ENCODE data around the gene CALHM6. TPM values are rescaled to one million over a fixed set of nuclear protein-coding genes. Genes with fewer than 3 reads are reported as not detected.

CALHM6 gene
- total and polyA plus RNA-seq, 9 of the 15 experiments (the other 6 are each of a cell fraction or from before 2014, with no cell fraction given): 0.24 TPM; not detected in 8

- Histone ChIP-seq H3K4me1 (replicated peaks in 1 of 2; ENCODE audit: control insufficient read depth in 2 of 2, insufficient read depth in 2 of 2, low read length in 2 of 2) (peaks cover 3 to 6% of the 10 kb centered on the region in 2 experiments; a peak in 3 of 5 replicates), H3K9ac (ENCODE audit: insufficient read depth in 1 of 2, low read depth in 2 of 2, low read length in 2 of 2) (no peak overlapping the region), H3K9me1 (ENCODE audit: control insufficient read depth, insufficient read depth, low read length) (no peaks in the 10 kb centered on the region), H3K79me2 (ENCODE audit: control insufficient read depth, insufficient read depth, low read length) (no peaks in the 10 kb centered on the region), H3K27ac (ENCODE audit: extremely low read depth, low read depth, low read length) (no peak overlapping the region), H3K36me3 (ENCODE audit: control insufficient read depth, insufficient read depth, low read length) (no peaks in the 10 kb centered on the region), H3K4me3 (no peak overlapping the region), H3K4me2 (ENCODE audit: insufficient read depth, low read length) (no peak overlapping the region), H3K9me3 (replicated peaks; ENCODE audit: control insufficient read depth, insufficient read depth, low read depth, low read length) (no peaks in the 10 kb centered on the region), H3K27me3 (ENCODE audit: control insufficient read depth in 2 of 2, insufficient read depth in 2 of 2, low read length in 2 of 2) (no peaks in the 10 kb centered on the region; a peak in 2 of 5 replicates), H2AFZ (ENCODE audit: low read depth, low read length) (no peak overlapping the region), H4K20me1 (replicated peaks; ENCODE audit: control insufficient read depth, insufficient read depth, low read length) (no peaks in the 10 kb centered on the region)
- ATAC-seq (no peak), DNase-seq (ENCODE audit: extremely low read depth in 1 of 4, low spot score in 3 of 4) (no peak), FAIRE-seq (no peak)
- ChIA-PET POLR2A (interaction anchor here (0.6 to 1.8 kb wide), 8 partner anchors 9 to 346 kb away, joined by 3 to 10 read pairs (median 3); partner anchors contain the start of gene TSPYL1), CTCF (ENCODE audit: low intra/inter-chr PET ratio) (no interaction called here)
- TF ChIP-seq ZNF408 (CRISPR knock-in tag; IDR thresholded peaks at IDR 0.05; ENCODE audit: low read depth) (no peak), KDM5B (IDR thresholded peaks at IDR 0.05; ENCODE audit: insufficient replicate concordance, low read depth, low read length) (no peak), ZNF398 (CRISPR knock-in tag; IDR thresholded peaks at IDR 0.05) (no peak), XRCC5 (IDR thresholded peaks at IDR 0.05; ENCODE audit: low read depth, low read length) (no peak)
- in situ Hi-C loops (cut with MboI) (no loop called here), intact Hi-C loops (cut with micrococcal nuclease) (loop anchor here (5.0 kb wide), 1 partner anchor 70 kb away; no protein-coding TSS in a partner anchor)
- no TSS peak for BruUV-seq (replicated peaks)
Observed at GRCh38 chr6:116512734-116513133, 51.6 kb downstream of the CALHM6 start.

Other genes starting within 250 kb of the CALHM6 start
Only the 7 nearest of the 10 such genes appear.
- gene TSPYL1, start 181.4 kb upstream of the CALHM6 start, total RNA-seq (2014; rRNA removed): 42.7 and 47.8 TPM in 2 replicates
- gene TSPYL1, start 181.4 kb upstream of the CALHM6 start, total RNA-seq (2014; rRNA removed; fragmentation: Illumina TruSeq; extraction: Trizol): 44.8 and 47.9 TPM in 2 replicates
- 47.8 and 49.3 TPM in 2 replicates for gene TSPYL1, start 181.4 kb upstream of the CALHM6 start, total RNA-seq (2015; rRNA removed; fragmentation: Illumina TruSeq; extraction: Trizol)
- gene TSPYL1, start 181.4 kb upstream of the CALHM6 start, total RNA-seq (2021): 52.9 and 56.8 TPM in 2 replicates
- 28.2 and 28.5 TPM in 2 replicates for gene TSPYL1, start 181.4 kb upstream of the CALHM6 start, polyA plus RNA-seq (2011; rRNA removed)
- gene TSPYL1, start 181.4 kb upstream of the CALHM6 start, polyA plus RNA-seq (2014; fragmentation: Illumina TruSeq; extraction: Trizol): 33.9 and 36.6 TPM in 2 replicates
- gene TSPYL1, start 181.4 kb upstream of the CALHM6 start, polyA plus RNA-seq (2014; fragmentation: Nextera tagmentation; extraction: Ambion mirVana): 10 to 100 TPM; 26.1 to 37.9 TPM
- gene TSPYL1, start 181.4 kb upstream of the CALHM6 start, polyA plus RNA-seq (2014; rRNA removed): 23.1 and 26.6 TPM in 2 replicates
- 0.73 and 1.2 TPM in 2 replicates for gene DSE, start 90.4 kb upstream of the CALHM6 start, total RNA-seq (2014; rRNA removed)
- gene DSE, start 90.4 kb upstream of the CALHM6 start, total RNA-seq (2014; rRNA removed; fragmentation: Illumina TruSeq; extraction: Trizol): 1.6 and 1.7 TPM in 2 replicates
- gene DSE, start 90.4 kb upstream of the CALHM6 start, total RNA-seq (2015; rRNA removed; fragmentation: Illumina TruSeq; extraction: Trizol): 1.2 and 1.8 TPM in 2 replicates
- gene DSE, start 90.4 kb upstream of the CALHM6 start, total RNA-seq (2021): 1.2 and 1.4 TPM in 2 replicates
- gene DSE, start 90.4 kb upstream of the CALHM6 start, polyA plus RNA-seq (2011; rRNA removed): 0.79 and 1.2 TPM in 2 replicates
- 0.65 and 0.98 TPM in 2 replicates for gene DSE, start 90.4 kb upstream of the CALHM6 start, polyA plus RNA-seq (2014; fragmentation: Illumina TruSeq; extraction: Trizol)
- under 1 TPM; 0.49 to 0.78 TPM for gene DSE, start 90.4 kb upstream of the CALHM6 start, polyA plus RNA-seq (2014; fragmentation: Nextera tagmentation; extraction: Ambion mirVana)
- gene DSE, start 90.4 kb upstream of the CALHM6 start, polyA plus RNA-seq (2014; rRNA removed): 0.80 and 0.95 TPM in 2 replicates
- gene CALHM5, start 50.3 kb downstream of the CALHM6 start, total RNA-seq (2014; rRNA removed): under 0.01 and 0.08 TPM in 2 replicates
- gene CALHM5, start 50.3 kb downstream of the CALHM6 start, total RNA-seq (2014; rRNA removed; fragmentation: Illumina TruSeq; extraction: Trizol): 0.04 and 0.06 TPM in 2 replicates
- gene CALHM5, start 50.3 kb downstream of the CALHM6 start, total RNA-seq (2015; rRNA removed; fragmentation: Illumina TruSeq; extraction: Trizol): under 0.01 TPM in 1 of 2 replicates, not detected in the other
- 0.02 and 0.04 TPM in 2 replicates for gene CALHM5, start 50.3 kb downstream of the CALHM6 start, total RNA-seq (2021)
- 0.01 TPM in 1 of 2 replicates, not detected in the other for gene CALHM5, start 50.3 kb downstream of the CALHM6 start, polyA plus RNA-seq (2011; rRNA removed)
- 0.01 and 0.06 TPM in 2 replicates for gene CALHM5, start 50.3 kb downstream of the CALHM6 start, polyA plus RNA-seq (2014; fragmentation: Illumina TruSeq; extraction: Trizol)
- under 1 TPM in 1 of 2 experiments, not detected in 1; 0.04 TPM for gene CALHM5, start 50.3 kb downstream of the CALHM6 start, polyA plus RNA-seq (2014; fragmentation: Nextera tagmentation; extraction: Ambion mirVana)
- gene CALHM5, start 50.3 kb downstream of the CALHM6 start, polyA plus RNA-seq (2014; rRNA removed): 0.05 TPM in 1 of 2 replicates, not detected in the other
- gene TRAPPC3L, start 84.3 kb downstream of the CALHM6 start, total RNA-seq (2014; rRNA removed): not detected in 2 replicates
- not detected in 2 replicates for gene TRAPPC3L, start 84.3 kb downstream of the CALHM6 start, total RNA-seq (2014; rRNA removed; fragmentation: Illumina TruSeq; extraction: Trizol)
- not detected in 2 replicates for gene TRAPPC3L, start 84.3 kb downstream of the CALHM6 start, total RNA-seq (2015; rRNA removed; fragmentation: Illumina TruSeq; extraction: Trizol)
- gene TRAPPC3L, start 84.3 kb downstream of the CALHM6 start, total RNA-seq (2021): not detected in 2 replicates
- not detected in 2 replicates for gene TRAPPC3L, start 84.3 kb downstream of the CALHM6 start, polyA plus RNA-seq (2011; rRNA removed)
- gene TRAPPC3L, start 84.3 kb downstream of the CALHM6 start, polyA plus RNA-seq (2014; fragmentation: Illumina TruSeq; extraction: Trizol): not detected in 2 replicates
- gene TRAPPC3L, start 84.3 kb downstream of the CALHM6 start, polyA plus RNA-seq (2014; fragmentation: Nextera tagmentation; extraction: Ambion mirVana): not detected
- gene TRAPPC3L, start 84.3 kb downstream of the CALHM6 start, polyA plus RNA-seq (2014; rRNA removed): not detected in 2 replicates
- not detected in 2 replicates for gene CALHM4, start 92.4 kb downstream of the CALHM6 start, total RNA-seq (2014; rRNA removed)
- not detected in 2 replicates for gene CALHM4, start 92.4 kb downstream of the CALHM6 start, total RNA-seq (2014; rRNA removed; fragmentation: Illumina TruSeq; extraction: Trizol)
- not detected in 2 replicates for gene CALHM4, start 92.4 kb downstream of the CALHM6 start, total RNA-seq (2015; rRNA removed; fragmentation: Illumina TruSeq; extraction: Trizol)
- not detected in 2 replicates for gene CALHM4, start 92.4 kb downstream of the CALHM6 start, total RNA-seq (2021)
- gene CALHM4, start 92.4 kb downstream of the CALHM6 start, polyA plus RNA-seq (2011; rRNA removed): not detected in 2 replicates
- not detected in 2 replicates for gene CALHM4, start 92.4 kb downstream of the CALHM6 start, polyA plus RNA-seq (2014; fragmentation: Illumina TruSeq; extraction: Trizol)
- not detected for gene CALHM4, start 92.4 kb downstream of the CALHM6 start, polyA plus RNA-seq (2014; fragmentation: Nextera tagmentation; extraction: Ambion mirVana)
- not detected in 2 replicates for gene CALHM4, start 92.4 kb downstream of the CALHM6 start, polyA plus RNA-seq (2014; rRNA removed)
- 31.9 and 36.2 TPM in 2 replicates for gene RWDD1, start 110.1 kb downstream of the CALHM6 start, total RNA-seq (2014; rRNA removed)
- gene RWDD1, start 110.1 kb downstream of the CALHM6 start, total RNA-seq (2014; rRNA removed; fragmentation: Illumina TruSeq; extraction: Trizol): 63.9 and 72.5 TPM in 2 replicates
- 69.4 and 77.3 TPM in 2 replicates for gene RWDD1, start 110.1 kb downstream of the CALHM6 start, total RNA-seq (2015; rRNA removed; fragmentation: Illumina TruSeq; extraction: Trizol)
- gene RWDD1, start 110.1 kb downstream of the CALHM6 start, total RNA-seq (2021): 37.3 and 42.8 TPM in 2 replicates
- 40.4 and 42.9 TPM in 2 replicates for gene RWDD1, start 110.1 kb downstream of the CALHM6 start, polyA plus RNA-seq (2011; rRNA removed)
- 64.1 and 89.8 TPM in 2 replicates for gene RWDD1, start 110.1 kb downstream of the CALHM6 start, polyA plus RNA-seq (2014; fragmentation: Illumina TruSeq; extraction: Trizol)
- gene RWDD1, start 110.1 kb downstream of the CALHM6 start, polyA plus RNA-seq (2014; fragmentation: Nextera tagmentation; extraction: Ambion mirVana): 10 to 100 TPM; 48.7 to 53.2 TPM
- gene RWDD1, start 110.1 kb downstream of the CALHM6 start, polyA plus RNA-seq (2014; rRNA removed): 44.4 and 48.0 TPM in 2 replicates
- 0.14 TPM in 1 of 2 replicates, not detected in the other for gene RSPH4A, start 155.1 kb downstream of the CALHM6 start, total RNA-seq (2014; rRNA removed)
- 0.11 and 0.32 TPM in 2 replicates for gene RSPH4A, start 155.1 kb downstream of the CALHM6 start, total RNA-seq (2014; rRNA removed; fragmentation: Illumina TruSeq; extraction: Trizol)
- 0.29 and 0.30 TPM in 2 replicates for gene RSPH4A, start 155.1 kb downstream of the CALHM6 start, total RNA-seq (2015; rRNA removed; fragmentation: Illumina TruSeq; extraction: Trizol)
- gene RSPH4A, start 155.1 kb downstream of the CALHM6 start, total RNA-seq (2021): 0.11 TPM in 2 replicates
- 0.04 and 0.19 TPM in 2 replicates for gene RSPH4A, start 155.1 kb downstream of the CALHM6 start, polyA plus RNA-seq (2011; rRNA removed)
- 0.29 and 0.30 TPM in 2 replicates for gene RSPH4A, start 155.1 kb downstream of the CALHM6 start, polyA plus RNA-seq (2014; fragmentation: Illumina TruSeq; extraction: Trizol)
- gene RSPH4A, start 155.1 kb downstream of the CALHM6 start, polyA plus RNA-seq (2014; fragmentation: Nextera tagmentation; extraction: Ambion mirVana): under 1 TPM; 0.07 to 0.08 TPM
- 0.03 and 0.15 TPM in 2 replicates for gene RSPH4A, start 155.1 kb downstream of the CALHM6 start, polyA plus RNA-seq (2014; rRNA removed)